Lower leg skin (tissue), 3 donors: ENCODE results near the gene SRGAP1.

Experiments
- CTCF ChIP-seq, 3 donors: fragments of 450-650 bp; IDR thresholded peaks; one replicate each; pipeline ENCODE4 v1.5.1; 2016; ENCODE audit warnings: antibody characterized with exemption in 3 of 3, mild to moderate bottlenecking in 3 of 3, moderate library complexity in 2 of 3
- POLR2A ChIP-seq, 2 donors: fragments of 450-650 bp; IDR thresholded peaks; one replicate each; pipeline ENCODE4 v1.6.1; 2016 to 2017; ENCODE audit warnings: antibody characterized with exemption in 2 of 2, mild to moderate bottlenecking in 1 of 2, moderate library complexity in 1 of 2

DNA sequence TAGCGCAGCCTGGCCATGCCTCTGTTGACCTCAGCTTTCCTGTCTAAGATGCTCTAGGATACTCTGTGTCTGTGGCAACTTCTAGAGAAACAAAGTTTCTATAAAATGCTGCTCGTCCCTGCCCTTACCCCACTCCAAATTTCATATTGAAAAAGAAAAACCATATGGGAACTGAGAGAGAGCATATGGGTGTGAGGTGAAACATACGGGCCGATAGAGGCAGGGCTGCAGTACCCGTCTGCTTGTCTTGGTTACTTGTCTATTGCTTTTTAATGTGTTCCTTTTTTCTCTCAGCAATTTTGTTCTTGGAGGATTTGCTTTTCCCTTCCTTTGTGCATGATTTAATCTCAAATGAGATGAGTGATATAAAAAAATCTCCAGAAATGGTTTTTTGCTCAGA lies 113.0 kb downstream of the SRGAP1 start:
- no peak for TF ChIP-seq CTCF (IDR thresholded peaks at IDR 0.05)
- no peak for TF ChIP-seq POLR2A (IDR thresholded peaks at IDR 0.05)
